Measurements from ENCODE around the gene PLCXD3.
"Not testable (repeated sequence)": the region's sequence is repeated elsewhere in the genome, so short reads cannot be mapped to it uniquely, and the experiment has no call there.

The PLCXD3 gene

DNA sequence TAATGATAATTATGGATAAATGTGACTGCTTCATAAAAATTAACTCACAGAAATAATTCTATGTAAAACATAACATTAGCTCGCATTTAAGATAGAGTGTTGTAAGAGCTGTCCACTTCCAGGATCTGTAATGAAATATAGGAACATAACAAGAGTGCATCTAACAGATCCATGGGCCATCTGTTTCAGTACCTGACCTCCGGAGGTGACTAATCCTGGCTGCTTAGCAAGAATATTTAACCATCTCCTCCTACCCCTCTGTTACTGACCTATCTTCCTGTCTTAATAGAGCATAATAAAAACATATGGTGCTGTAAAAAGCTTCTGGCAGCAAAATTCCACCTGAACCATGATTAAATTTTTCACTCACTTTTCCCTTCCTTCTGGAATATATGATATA lies 7.1 kb downstream of the PLCXD3 start:
- H3K79me1 ChIP-seq (ENCODE audit: low read length), result no peaks in the 10 kb centered on the region
- H3K18ac ChIP-seq (ENCODE audit: low read length), result no peak overlapping the region
- H2AFZ ChIP-seq (ENCODE audit: insufficient read depth, low read length, poor library complexity), result no peak overlapping the region
- H3K27me3 ChIP-seq (ENCODE audit: insufficient read depth, low read length), result no peaks in the 10 kb centered on the region
- no peak overlapping the region for H3K23ac ChIP-seq (ENCODE audit: low read length)
- no peak overlapping the region for H2BK12ac ChIP-seq (ENCODE audit: low read length)
- no peak overlapping the region for H3K9ac ChIP-seq (ENCODE audit: low read length)
- H3K9me3 ChIP-seq (ENCODE audit: insufficient read depth, low read depth, low read length), result no peaks in the 10 kb centered on the region
- H3K36me3 ChIP-seq (ENCODE audit: control insufficient read depth in 1 of 2, insufficient read depth in 2 of 2, low read length in 2 of 2), result no peaks in the 10 kb centered on the region
- WGBS (ENCODE audit: extremely low coverage, insufficient coverage, insufficient read length), result no CpG with 5 or more reads among the region's 2 CpGs
- no peak overlapping the region for H3K4me2 ChIP-seq (ENCODE audit: low read length)
- no peak overlapping the region for H2AK5ac ChIP-seq (ENCODE audit: low read length)
- no peak overlapping the region for H4K91ac ChIP-seq (ENCODE audit: low read depth, low read length)
- H3K79me2 ChIP-seq (ENCODE audit: control insufficient read depth, insufficient read depth, low read length, poor library complexity), result no peaks in the 10 kb centered on the region
- H3K4ac ChIP-seq (ENCODE audit: low read depth, low read length), result no peak overlapping the region
- H3K14ac ChIP-seq (ENCODE audit: low read length), result no peak overlapping the region
- peaks cover 0 to 3% of the 10 kb centered on the region in 2 experiments for H3K4me1 ChIP-seq (ENCODE audit: control insufficient read depth in 1 of 2, insufficient read depth in 2 of 2, low read length in 2 of 2)
- no peak overlapping the region for H3K4me3 ChIP-seq (ENCODE audit: low read depth, low read length)
- no peak overlapping the region for H4K8ac ChIP-seq (ENCODE audit: low read depth, low read length)
- H2BK5ac ChIP-seq (ENCODE audit: low read depth, low read length, poor library complexity), result no peak overlapping the region
- H4K12ac ChIP-seq (ENCODE audit: low read depth, low read length), result no peak overlapping the region
- no peak overlapping the region for H2BK120ac ChIP-seq (ENCODE audit: insufficient read depth, low read length, poor library complexity)
- no peak for DNase-seq
- no peak overlapping the region for H3K27ac ChIP-seq (ENCODE audit: low read depth, low read length)

DNA sequence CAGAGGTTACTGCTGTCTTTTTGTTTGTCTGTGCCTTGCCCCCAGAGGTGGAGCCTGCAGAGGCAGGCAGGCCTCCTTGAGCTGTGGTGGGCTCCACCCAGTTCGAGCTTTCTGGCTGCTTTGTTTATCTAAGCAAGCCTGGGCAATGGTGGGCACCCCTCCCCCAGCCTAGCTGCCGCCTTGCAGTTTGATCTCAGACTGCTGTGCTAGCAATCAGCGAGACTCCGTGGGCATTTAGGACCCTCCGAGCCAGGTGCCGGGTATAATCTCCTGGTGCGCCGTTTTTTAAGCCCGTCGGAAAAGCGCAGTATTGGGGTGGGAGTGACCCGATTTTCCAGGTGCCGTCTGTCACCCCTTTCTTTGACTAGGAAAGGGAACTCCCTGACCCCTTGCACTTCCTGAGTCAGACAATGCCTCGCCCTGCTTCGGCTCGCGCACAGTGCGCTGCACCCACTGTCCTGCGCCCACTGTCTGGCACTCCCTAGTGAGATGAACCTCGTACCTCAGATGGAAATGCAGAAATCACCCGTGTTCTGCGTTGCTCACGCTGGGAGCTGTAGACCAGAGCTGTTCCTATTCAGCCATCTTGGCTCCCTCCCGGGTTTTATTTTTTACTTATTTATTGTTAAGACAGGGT lies 16.8 kb downstream of the PLCXD3 start:
- not testable (repeated sequence) for H2AFZ ChIP-seq (ENCODE audit: insufficient read depth, low read length, poor library complexity); H3K79me1 ChIP-seq (ENCODE audit: low read length); H4K12ac ChIP-seq (ENCODE audit: low read depth, low read length); H3K4me2 ChIP-seq (ENCODE audit: low read length); H3K27me3 ChIP-seq (ENCODE audit: insufficient read depth, low read length); H3K4me1 ChIP-seq (ENCODE audit: control insufficient read depth in 1 of 2, insufficient read depth in 2 of 2, low read length in 2 of 2); H3K9ac ChIP-seq (ENCODE audit: low read length); H2BK5ac ChIP-seq (ENCODE audit: low read depth, low read length, poor library complexity); DNase-seq; H4K91ac ChIP-seq (ENCODE audit: low read depth, low read length); H3K23ac ChIP-seq (ENCODE audit: low read length); H2BK12ac ChIP-seq (ENCODE audit: low read length); H2BK120ac ChIP-seq (ENCODE audit: insufficient read depth, low read length, poor library complexity); H3K79me2 ChIP-seq (ENCODE audit: control insufficient read depth, insufficient read depth, low read length, poor library complexity); H3K9me3 ChIP-seq (ENCODE audit: insufficient read depth, low read depth, low read length); H3K14ac ChIP-seq (ENCODE audit: low read length); H3K4me3 ChIP-seq (ENCODE audit: low read depth, low read length); H3K27ac ChIP-seq (ENCODE audit: low read depth, low read length); H2AK5ac ChIP-seq (ENCODE audit: low read length); H3K36me3 ChIP-seq (ENCODE audit: control insufficient read depth in 1 of 2, insufficient read depth in 2 of 2, low read length in 2 of 2); H3K4ac ChIP-seq (ENCODE audit: low read depth, low read length); H3K18ac ChIP-seq (ENCODE audit: low read length); H4K8ac ChIP-seq (ENCODE audit: low read depth, low read length)
- no CpG with 5 or more reads among the region's 24 CpGs for WGBS (ENCODE audit: extremely low coverage, insufficient coverage, insufficient read length)

DNA sequence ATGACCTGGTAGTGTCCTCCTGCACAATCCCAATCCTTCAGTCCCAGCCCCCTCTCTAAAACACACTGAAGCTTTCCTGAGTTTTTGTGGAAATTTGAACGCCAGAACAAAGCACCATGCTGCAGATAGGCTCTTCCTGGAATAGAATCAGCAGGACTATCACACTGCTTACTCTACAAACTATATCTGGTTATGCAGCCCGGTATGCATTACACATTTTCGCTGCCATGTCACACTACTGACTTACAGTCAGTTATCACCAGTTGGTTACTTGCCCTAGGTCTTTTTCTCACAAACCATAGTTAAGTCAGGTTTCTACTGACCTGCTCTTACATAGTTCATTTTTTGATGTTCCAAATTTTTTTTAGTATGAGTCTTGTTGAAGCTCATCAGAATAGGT lies 24.9 kb downstream of the PLCXD3 start:
- H3K23ac ChIP-seq (ENCODE audit: low read length), result no peak overlapping the region
- H4K12ac ChIP-seq (ENCODE audit: low read depth, low read length), result no peak overlapping the region
- no peaks in the 10 kb centered on the region for H3K79me1 ChIP-seq (ENCODE audit: low read length)
- no peak for DNase-seq
- no peak overlapping the region for H3K9ac ChIP-seq (ENCODE audit: low read length)
- H3K36me3 ChIP-seq (ENCODE audit: control insufficient read depth in 1 of 2, insufficient read depth in 2 of 2, low read length in 2 of 2), result no peaks in the 10 kb centered on the region
- H2BK12ac ChIP-seq (ENCODE audit: low read length), result no peak overlapping the region
- H4K8ac ChIP-seq (ENCODE audit: low read depth, low read length), result no peak overlapping the region
- WGBS (ENCODE audit: extremely low coverage, insufficient coverage, insufficient read length), result no CpG with 5 or more reads among the region's 3 CpGs
- no peak overlapping the region for H3K27ac ChIP-seq (ENCODE audit: low read depth, low read length)
- no peaks in the 10 kb centered on the region for H3K27me3 ChIP-seq (ENCODE audit: insufficient read depth, low read length)
- H3K4me1 ChIP-seq (ENCODE audit: control insufficient read depth in 1 of 2, insufficient read depth in 2 of 2, low read length in 2 of 2), result no peaks in the 10 kb centered on the region
- H3K4ac ChIP-seq (ENCODE audit: low read depth, low read length), result no peak overlapping the region
- H3K18ac ChIP-seq (ENCODE audit: low read length), result no peak overlapping the region
- H4K91ac ChIP-seq (ENCODE audit: low read depth, low read length), result no peak overlapping the region
- no peak overlapping the region for H3K4me3 ChIP-seq (ENCODE audit: low read depth, low read length)
- no peak overlapping the region for H2AFZ ChIP-seq (ENCODE audit: insufficient read depth, low read length, poor library complexity)
- no peak overlapping the region for H3K4me2 ChIP-seq (ENCODE audit: low read length)
- H3K9me3 ChIP-seq (ENCODE audit: insufficient read depth, low read depth, low read length), result no peaks in the 10 kb centered on the region
- H2BK5ac ChIP-seq (ENCODE audit: low read depth, low read length, poor library complexity), result no peak overlapping the region
- no peak overlapping the region for H2BK120ac ChIP-seq (ENCODE audit: insufficient read depth, low read length, poor library complexity)
- H2AK5ac ChIP-seq (ENCODE audit: low read length), result no peak overlapping the region
- no peaks in the 10 kb centered on the region for H3K79me2 ChIP-seq (ENCODE audit: control insufficient read depth, insufficient read depth, low read length, poor library complexity)
- H3K14ac ChIP-seq (ENCODE audit: low read length), result no peak overlapping the region

DNA sequence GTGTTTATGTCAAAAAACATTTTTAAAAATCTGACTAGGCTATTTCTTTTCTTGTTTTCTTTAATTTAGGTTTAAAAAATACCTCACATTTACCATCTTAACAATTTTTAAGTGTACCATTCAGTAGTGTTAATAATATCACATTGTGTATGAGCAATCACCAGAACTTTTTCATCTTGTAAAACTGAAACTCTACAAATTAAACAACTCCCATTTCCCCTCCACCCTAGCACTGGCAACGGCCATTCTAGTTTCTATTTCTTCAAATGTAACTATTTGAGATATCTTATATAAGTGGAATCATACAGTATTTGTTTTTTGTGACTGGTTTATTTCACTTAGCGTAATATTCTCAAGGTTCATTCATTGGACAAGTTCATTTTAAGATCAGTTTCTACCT lies 27.7 kb downstream of the PLCXD3 start:
- H3K14ac ChIP-seq (ENCODE audit: low read length), result no peak overlapping the region
- DNase-seq, result no peak
- H2AFZ ChIP-seq (ENCODE audit: insufficient read depth, low read length, poor library complexity), result no peak overlapping the region
- no peak overlapping the region for H4K91ac ChIP-seq (ENCODE audit: low read depth, low read length)
- no peak overlapping the region for H4K12ac ChIP-seq (ENCODE audit: low read depth, low read length)
- H3K4me1 ChIP-seq (ENCODE audit: control insufficient read depth in 1 of 2, insufficient read depth in 2 of 2, low read length in 2 of 2), result no peaks in the 10 kb centered on the region
- H3K27me3 ChIP-seq (ENCODE audit: insufficient read depth, low read length), result no peaks in the 10 kb centered on the region
- H3K36me3 ChIP-seq (ENCODE audit: control insufficient read depth in 1 of 2, insufficient read depth in 2 of 2, low read length in 2 of 2), result no peaks in the 10 kb centered on the region
- no peak overlapping the region for H3K18ac ChIP-seq (ENCODE audit: low read length)
- no peak overlapping the region for H2BK120ac ChIP-seq (ENCODE audit: insufficient read depth, low read length, poor library complexity)
- H3K4me2 ChIP-seq (ENCODE audit: low read length), result no peak overlapping the region
- WGBS (ENCODE audit: extremely low coverage, insufficient coverage, insufficient read length), result no CpG with 5 or more reads among the region's 2 CpGs
- H3K79me2 ChIP-seq (ENCODE audit: control insufficient read depth, insufficient read depth, low read length, poor library complexity), result no peaks in the 10 kb centered on the region
- H3K9me3 ChIP-seq (ENCODE audit: insufficient read depth, low read depth, low read length), result no peaks in the 10 kb centered on the region
- H2AK5ac ChIP-seq (ENCODE audit: low read length), result no peak overlapping the region
- no peak overlapping the region for H3K27ac ChIP-seq (ENCODE audit: low read depth, low read length)
- H3K79me1 ChIP-seq (ENCODE audit: low read length), result no peaks in the 10 kb centered on the region
- H3K4ac ChIP-seq (ENCODE audit: low read depth, low read length), result no peak overlapping the region
- H3K9ac ChIP-seq (ENCODE audit: low read length), result no peak overlapping the region
- no peak overlapping the region for H2BK12ac ChIP-seq (ENCODE audit: low read length)
- no peak overlapping the region for H2BK5ac ChIP-seq (ENCODE audit: low read depth, low read length, poor library complexity)
- no peak overlapping the region for H3K4me3 ChIP-seq (ENCODE audit: low read depth, low read length)
- H3K23ac ChIP-seq (ENCODE audit: low read length), result no peak overlapping the region
- H4K8ac ChIP-seq (ENCODE audit: low read depth, low read length), result no peak overlapping the region

Measured in trophoblast cell (in vitro differentiated cells and primary cell).